ENCODE data around the gene EMC8.

DNA sequence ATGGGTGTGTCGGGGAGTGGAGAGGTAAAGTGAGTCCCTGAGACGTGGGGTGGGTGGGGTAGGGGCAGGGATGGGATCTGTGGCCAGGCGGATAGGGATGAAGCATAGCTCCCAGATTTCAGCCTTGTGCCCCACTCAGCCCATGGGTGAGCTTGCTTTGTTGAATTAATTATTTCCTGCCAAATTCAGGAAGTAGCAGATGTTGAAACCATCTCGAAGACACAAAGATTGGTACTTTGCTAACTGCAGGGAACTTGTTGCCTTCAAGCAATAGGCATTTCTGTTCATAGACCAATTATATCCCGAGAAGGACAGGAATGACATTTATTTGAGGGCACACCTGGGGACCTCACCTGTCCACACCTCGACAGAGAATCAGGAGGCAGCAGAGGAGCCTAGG lies 37.5 kb downstream of the EMC8 start:
- TF ChIP-seq, protein P1, sequence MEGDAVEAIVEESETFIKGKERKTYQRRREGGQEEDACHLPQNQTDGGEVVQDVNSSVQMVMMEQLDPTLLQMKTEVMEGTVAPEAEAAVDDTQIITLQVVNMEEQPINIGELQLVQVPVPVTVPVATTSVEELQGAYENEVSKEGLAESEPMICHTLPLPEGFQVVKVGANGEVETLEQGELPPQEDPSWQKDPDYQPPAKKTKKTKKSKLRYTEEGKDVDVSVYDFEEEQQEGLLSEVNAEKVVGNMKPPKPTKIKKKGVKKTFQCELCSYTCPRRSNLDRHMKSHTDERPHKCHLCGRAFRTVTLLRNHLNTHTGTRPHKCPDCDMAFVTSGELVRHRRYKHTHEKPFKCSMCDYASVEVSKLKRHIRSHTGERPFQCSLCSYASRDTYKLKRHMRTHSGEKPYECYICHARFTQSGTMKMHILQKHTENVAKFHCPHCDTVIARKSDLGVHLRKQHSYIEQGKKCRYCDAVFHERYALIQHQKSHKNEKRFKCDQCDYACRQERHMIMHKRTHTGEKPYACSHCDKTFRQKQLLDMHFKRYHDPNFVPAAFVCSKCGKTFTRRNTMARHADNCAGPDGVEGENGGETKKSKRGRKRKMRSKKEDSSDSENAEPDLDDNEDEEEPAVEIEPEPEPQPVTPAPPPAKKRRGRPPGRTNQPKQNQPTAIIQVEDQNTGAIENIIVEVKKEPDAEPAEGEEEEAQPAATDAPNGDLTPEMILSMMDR (conservative IDR thresholded peaks at IDR 0.05), result no peak
- TF ChIP-seq ZFX (IDR thresholded peaks at IDR 0.05), result no peak
